GM18867 (cell line): ENCODE data around the gene DPPA4.

Experiments
- ATAC-seq: cut with Tn5 transposase; IDR thresholded peaks from one replicate; pipeline ENCODE4 v1.9.1; 2021; ENCODE audit warnings: mild to moderate bottlenecking, moderate library complexity; ENCODE audit not compliant: unreplicated experiment

Gene DPPA4

GRCh38 chr3:109339197-109339596 lies 1.9 kb upstream of the DPPA4 start:
- no peak for ATAC-seq

- ATAC-seq: no peak
These were observed 976 bp upstream of the DPPA4 start for GRCh38 chr3:109338322-109338721.

- ATAC-seq: no peak
These were observed 970 bp downstream of the DPPA4 start for GRCh38 chr3:109336291-109336861.

GRCh38 chr3:109334572-109334971 lies 2.8 kb downstream of the DPPA4 start:
- ATAC-seq: no peak

- no peak for ATAC-seq
These were observed 5.7 kb downstream of the DPPA4 start for GRCh38 chr3:109331692-109332091.

- no peak for ATAC-seq
These were observed 6.9 kb downstream of the DPPA4 start for GRCh38 chr3:109330405-109330804.

GRCh38 chr3:109328202-109328601 lies 9.1 kb downstream of the DPPA4 start:
- ATAC-seq: no peak

- no peak for ATAC-seq
These were observed 11.7 kb downstream of the DPPA4 start for GRCh38 chr3:109325657-109326056.

GRCh38 chr3:109325109-109325508 lies 12.2 kb downstream of the DPPA4 start:
- no peak for ATAC-seq

- no peak for ATAC-seq
These were observed 21.1 kb downstream of the DPPA4 start, which contains the start of gene DPPA2 for GRCh38 chr3:109316162-109316730. TSS of gene DPPA2 (minus strand) at chr3:109316517. CDS start at chr3:109314542, 1,975 bp downstream.

GRCh38 chr3:109313061-109313460 lies 24.3 kb downstream of the DPPA4 start:
- ATAC-seq: no peak

- no peak for ATAC-seq
These were observed 39.9 kb downstream of the DPPA4 start for GRCh38 chr3:109297496-109297895.

GRCh38 chr3:109284071-109284470 lies 53.3 kb downstream of the DPPA4 start:
- ATAC-seq: no peak

- no peak for ATAC-seq
These were observed 58.8 kb downstream of the DPPA4 start for GRCh38 chr3:109278546-109278945.

- ATAC-seq: no peak
These were observed 59.2 kb downstream of the DPPA4 start for GRCh38 chr3:109278141-109278540.
